GM23338 (cell line): ENCODE results near the gene DTX1.

ENCODE experiments used
- EZH2 ChIP-seq: fragments of 200-600 bp; sonication (generic); IDR thresholded peaks from one replicate; pipeline ENCODE4 v1.8.0; 2017; ENCODE audit warnings: antibody characterized with exemption, mild to moderate bottlenecking, low read depth; ENCODE audit not compliant: unreplicated experiment
- POLR2AphosphoS5 ChIP-seq: IDR thresholded peaks from 2 replicates; pipeline ENCODE4 v1.6.1; 2016; ENCODE audit warnings: antibody characterized with exemption, low read depth
- TF ChIP-seq, protein P1 (sequence below), 2 experiments: fragments of 200-600 bp in 1 of 2; sonication (generic) in 1 of 2; conservative IDR thresholded peaks; 2 replicates each; pipeline versions ENCODE4 v1.5.1 to v1.6.1; 2016 to 2017; ENCODE audit warnings: antibody characterized with exemption in 2 of 2, low read depth in 2 of 2, mild to moderate bottlenecking in 2 of 2, moderate library complexity in 1 of 2
- TF ChIP-seq, protein P2 (sequence below): IDR thresholded peaks from one replicate; pipeline ENCODE4 v1.6.1; 2018; ENCODE audit warnings: antibody characterized with exemption; ENCODE audit not compliant: unreplicated experiment
- TF ChIP-seq, protein P3 (sequence below): IDR thresholded peaks from 2 replicates; pipeline ENCODE4 v1.6.1; 2016; ENCODE audit warnings: antibody characterized with exemption

DNA sequence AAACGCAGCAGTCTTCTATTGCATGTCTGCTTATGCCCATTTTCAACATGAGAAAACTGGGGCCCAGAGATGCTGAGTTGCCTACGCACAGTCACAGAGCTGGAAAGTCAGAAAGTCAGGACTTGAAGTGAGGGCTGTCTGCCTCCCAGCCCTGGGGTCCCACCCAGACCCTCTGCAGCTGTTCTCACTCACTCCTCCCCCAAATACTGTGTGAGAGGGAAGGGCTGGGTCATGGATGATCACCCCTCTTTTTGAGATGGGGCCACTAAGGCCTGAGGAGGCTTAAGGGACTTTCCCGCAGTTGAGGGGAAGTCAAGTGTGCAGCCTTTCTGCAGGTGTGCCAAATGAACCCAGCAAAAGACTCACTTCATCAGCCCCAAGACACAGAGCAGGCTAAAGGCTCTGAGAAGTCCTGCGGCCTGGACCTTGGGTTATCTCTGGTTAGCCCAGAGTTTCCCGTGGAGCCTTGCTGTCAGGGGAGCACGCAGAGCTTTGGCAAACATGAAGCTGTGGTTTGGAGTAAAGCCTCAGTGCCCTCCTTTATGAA is 18.7 kb downstream of the DTX1 start:
- TF ChIP-seq POLR2AphosphoS5 = no peak
- TF ChIP-seq, protein P1, sequence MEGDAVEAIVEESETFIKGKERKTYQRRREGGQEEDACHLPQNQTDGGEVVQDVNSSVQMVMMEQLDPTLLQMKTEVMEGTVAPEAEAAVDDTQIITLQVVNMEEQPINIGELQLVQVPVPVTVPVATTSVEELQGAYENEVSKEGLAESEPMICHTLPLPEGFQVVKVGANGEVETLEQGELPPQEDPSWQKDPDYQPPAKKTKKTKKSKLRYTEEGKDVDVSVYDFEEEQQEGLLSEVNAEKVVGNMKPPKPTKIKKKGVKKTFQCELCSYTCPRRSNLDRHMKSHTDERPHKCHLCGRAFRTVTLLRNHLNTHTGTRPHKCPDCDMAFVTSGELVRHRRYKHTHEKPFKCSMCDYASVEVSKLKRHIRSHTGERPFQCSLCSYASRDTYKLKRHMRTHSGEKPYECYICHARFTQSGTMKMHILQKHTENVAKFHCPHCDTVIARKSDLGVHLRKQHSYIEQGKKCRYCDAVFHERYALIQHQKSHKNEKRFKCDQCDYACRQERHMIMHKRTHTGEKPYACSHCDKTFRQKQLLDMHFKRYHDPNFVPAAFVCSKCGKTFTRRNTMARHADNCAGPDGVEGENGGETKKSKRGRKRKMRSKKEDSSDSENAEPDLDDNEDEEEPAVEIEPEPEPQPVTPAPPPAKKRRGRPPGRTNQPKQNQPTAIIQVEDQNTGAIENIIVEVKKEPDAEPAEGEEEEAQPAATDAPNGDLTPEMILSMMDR (conservative IDR thresholded peaks at IDR 0.05; ENCODE audit: low read depth in 2 of 2) = no peak
- no peak for TF ChIP-seq EZH2
- TF ChIP-seq, protein P2, sequence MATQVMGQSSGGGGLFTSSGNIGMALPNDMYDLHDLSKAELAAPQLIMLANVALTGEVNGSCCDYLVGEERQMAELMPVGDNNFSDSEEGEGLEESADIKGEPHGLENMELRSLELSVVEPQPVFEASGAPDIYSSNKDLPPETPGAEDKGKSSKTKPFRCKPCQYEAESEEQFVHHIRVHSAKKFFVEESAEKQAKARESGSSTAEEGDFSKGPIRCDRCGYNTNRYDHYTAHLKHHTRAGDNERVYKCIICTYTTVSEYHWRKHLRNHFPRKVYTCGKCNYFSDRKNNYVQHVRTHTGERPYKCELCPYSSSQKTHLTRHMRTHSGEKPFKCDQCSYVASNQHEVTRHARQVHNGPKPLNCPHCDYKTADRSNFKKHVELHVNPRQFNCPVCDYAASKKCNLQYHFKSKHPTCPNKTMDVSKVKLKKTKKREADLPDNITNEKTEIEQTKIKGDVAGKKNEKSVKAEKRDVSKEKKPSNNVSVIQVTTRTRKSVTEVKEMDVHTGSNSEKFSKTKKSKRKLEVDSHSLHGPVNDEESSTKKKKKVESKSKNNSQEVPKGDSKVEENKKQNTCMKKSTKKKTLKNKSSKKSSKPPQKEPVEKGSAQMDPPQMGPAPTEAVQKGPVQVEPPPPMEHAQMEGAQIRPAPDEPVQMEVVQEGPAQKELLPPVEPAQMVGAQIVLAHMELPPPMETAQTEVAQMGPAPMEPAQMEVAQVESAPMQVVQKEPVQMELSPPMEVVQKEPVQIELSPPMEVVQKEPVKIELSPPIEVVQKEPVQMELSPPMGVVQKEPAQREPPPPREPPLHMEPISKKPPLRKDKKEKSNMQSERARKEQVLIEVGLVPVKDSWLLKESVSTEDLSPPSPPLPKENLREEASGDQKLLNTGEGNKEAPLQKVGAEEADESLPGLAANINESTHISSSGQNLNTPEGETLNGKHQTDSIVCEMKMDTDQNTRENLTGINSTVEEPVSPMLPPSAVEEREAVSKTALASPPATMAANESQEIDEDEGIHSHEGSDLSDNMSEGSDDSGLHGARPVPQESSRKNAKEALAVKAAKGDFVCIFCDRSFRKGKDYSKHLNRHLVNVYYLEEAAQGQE = no peak
- TF ChIP-seq, protein P3, sequence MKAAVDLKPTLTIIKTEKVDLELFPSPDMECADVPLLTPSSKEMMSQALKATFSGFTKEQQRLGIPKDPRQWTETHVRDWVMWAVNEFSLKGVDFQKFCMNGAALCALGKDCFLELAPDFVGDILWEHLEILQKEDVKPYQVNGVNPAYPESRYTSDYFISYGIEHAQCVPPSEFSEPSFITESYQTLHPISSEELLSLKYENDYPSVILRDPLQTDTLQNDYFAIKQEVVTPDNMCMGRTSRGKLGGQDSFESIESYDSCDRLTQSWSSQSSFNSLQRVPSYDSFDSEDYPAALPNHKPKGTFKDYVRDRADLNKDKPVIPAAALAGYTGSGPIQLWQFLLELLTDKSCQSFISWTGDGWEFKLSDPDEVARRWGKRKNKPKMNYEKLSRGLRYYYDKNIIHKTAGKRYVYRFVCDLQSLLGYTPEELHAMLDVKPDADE = no peak
